Right renal cortex interstitium (tissue), 3 donors: ENCODE data around the gene EPHA3. TPM values are rescaled to one million over a fixed set of nuclear protein-coding genes. Genes with fewer than 3 reads are reported as not detected.

Experiments
- DNase-seq, 3 donors: peaks; one replicate each; pipeline ENCODE4 v3.0.0-alpha.2; 2013; ENCODE audit warnings: low read depth in 3 of 3, low spot score in 2 of 3
- polyA plus RNA-seq, 3 donors: library from polyadenylated mRNA; unstranded; fragments of 120-200 nt; gene quantifications; one replicate each; pipeline ENCODE4 v1.2.1, GENCODE V29; 2013; ENCODE audit not compliant: insufficient read length in 3 of 3

EPHA3 gene
- polyA plus RNA-seq, 3 donors, result 5.2 to 6.4 (median 5.3) TPM

- DNase-seq, result no peak
Observed at GRCh38 chr3:89434621-89435380, 327.4 kb downstream of the EPHA3 start.

- no peak for DNase-seq
Observed at GRCh38 chr3:89436846-89437245, 329.4 kb downstream of the EPHA3 start.

- no peak for DNase-seq
Observed at GRCh38 chr3:89440386-89440785, 333.0 kb downstream of the EPHA3 start.

- no peak for DNase-seq
Observed at GRCh38 chr3:89441141-89441540, 333.7 kb downstream of the EPHA3 start.

- no peak for DNase-seq
Observed at GRCh38 chr3:89446593-89446992, 339.2 kb downstream of the EPHA3 start.

- no peak for DNase-seq
Observed at GRCh38 chr3:89447243-89447642, 339.8 kb downstream of the EPHA3 start.

GRCh38 chr3:89449086-89449485 lies 341.7 kb downstream of the EPHA3 start:
- DNase-seq, result no peak

- DNase-seq, result no peak
Observed at GRCh38 chr3:89452066-89452465, 344.6 kb downstream of the EPHA3 start.

GRCh38 chr3:89455240-89455639 lies 347.8 kb downstream of the EPHA3 start:
- DNase-seq, result no peak

- DNase-seq, result no peak
Observed at GRCh38 chr3:89467898-89468363, 360.5 kb downstream of the EPHA3 start.

GRCh38 chr3:89472101-89472500 lies 364.7 kb downstream of the EPHA3 start:
- DNase-seq, result no peak

- DNase-seq, result no peak
Observed at GRCh38 chr3:89474333-89475130, 367.1 kb downstream of the EPHA3 start.

- DNase-seq, result no peak
Observed at GRCh38 chr3:89488800-89489580, 381.6 kb downstream of the EPHA3 start.

GRCh38 chr3:89490129-89490528 lies 382.7 kb downstream of the EPHA3 start:
- no peak for DNase-seq

- no peak for DNase-seq
Observed at GRCh38 chr3:89494734-89495133, 387.3 kb downstream of the EPHA3 start.

- DNase-seq, result no peak
Observed at GRCh38 chr3:89503891-89504391, 396.5 kb downstream of the EPHA3 start.

GRCh38 chr3:89504432-89504831 lies 397.0 kb downstream of the EPHA3 start:
- DNase-seq, result no peak

- DNase-seq, result no peak
Observed at GRCh38 chr3:89506462-89507103, 399.2 kb downstream of the EPHA3 start.

GRCh38 chr3:89521328-89521727 lies 413.9 kb downstream of the EPHA3 start:
- no peak for DNase-seq

GRCh38 chr3:89522155-89522554 lies 414.7 kb downstream of the EPHA3 start:
- DNase-seq, result no peak
